GM18520 (cell line): ENCODE measurements around the gene POU2AF1.
A peak's percentile ranks its signal among the peaks of the same experiment; 100 is the strongest.

ENCODE experiments used
- ATAC-seq: cut with Tn5 transposase; IDR thresholded peaks from one replicate; pipeline ENCODE4 v1.9.1; 2021; ENCODE audit not compliant: unreplicated experiment

POU2AF1 gene

GRCh38 chr11:111378861-111379601 lies at the start of gene POU2AF1:
Gene POU2AF1 (minus strand): TSS chr11:111379275. CDS start chr11:111379177, 98 bp downstream.
- peak; percentile 48 for ATAC-seq

GRCh38 chr11:111428113-111428876 lies 49.2 kb upstream of the POU2AF1 start:
- no peak for ATAC-seq

GRCh38 chr11:111427471-111427912 lies 48.4 kb upstream of the POU2AF1 start:
- no peak for ATAC-seq

GRCh38 chr11:111426617-111427016 lies 47.5 kb upstream of the POU2AF1 start:
- ATAC-seq: no peak

GRCh38 chr11:111423250-111423615 lies 44.2 kb upstream of the POU2AF1 start:
- ATAC-seq: no peak

GRCh38 chr11:111422494-111423249 lies 43.6 kb upstream of the POU2AF1 start:
- ATAC-seq: peak; percentile 47

- no peak for ATAC-seq
Measured at GRCh38 chr11:111421251-111421650, 42.2 kb upstream of the POU2AF1 start.

GRCh38 chr11:111419641-111420327 lies 40.7 kb upstream of the POU2AF1 start:
- no peak for ATAC-seq

- ATAC-seq: no peak
Measured at GRCh38 chr11:111419181-111419580, 40.1 kb upstream of the POU2AF1 start.

- no peak for ATAC-seq
Measured at GRCh38 chr11:111418436-111418787, 39.3 kb upstream of the POU2AF1 start.

GRCh38 chr11:111417766-111418435 lies 38.8 kb upstream of the POU2AF1 start:
- ATAC-seq: peak; percentile 30

GRCh38 chr11:111417011-111417765 lies 38.1 kb upstream of the POU2AF1 start:
- peak; percentile 45 for ATAC-seq

GRCh38 chr11:111416231-111416960 lies 37.3 kb upstream of the POU2AF1 start:
- peak; percentile 8 for ATAC-seq

GRCh38 chr11:111414936-111415335 lies 35.9 kb upstream of the POU2AF1 start:
- no peak for ATAC-seq

- peak; percentile 8 for ATAC-seq
Measured at GRCh38 chr11:111414267-111414931, 35.3 kb upstream of the POU2AF1 start.

GRCh38 chr11:111413849-111414248 lies 34.8 kb upstream of the POU2AF1 start:
- no peak for ATAC-seq

- no peak for ATAC-seq
Measured at GRCh38 chr11:111412293-111412692, 33.2 kb upstream of the POU2AF1 start.

- no peak for ATAC-seq
Measured at GRCh38 chr11:111411456-111411855, 32.4 kb upstream of the POU2AF1 start.

GRCh38 chr11:111410951-111411350 lies 31.9 kb upstream of the POU2AF1 start:
- ATAC-seq: no peak
